NCI-H1048 (cell line): ENCODE data around the gene SNX9.
"Not testable (repeated sequence)": the region's sequence is repeated elsewhere in the genome, so short reads cannot be mapped to it uniquely, and the experiment has no call there.

Experiments
- DNase-seq: peaks from one replicate; lab custom pipeline; 2025; lab: John Stamatoyannopoulos, UW

SNX9 gene

GRCh38 chr6:157831424-157832249 is 8.6 kb downstream of the SNX9 start:
- DNase-seq: no peak

- no peak for DNase-seq
These were observed 9.4 kb downstream of the SNX9 start for GRCh38 chr6:157832250-157832967.

GRCh38 chr6:157834549-157834948 is 11.5 kb downstream of the SNX9 start:
- no peak for DNase-seq

- no peak for DNase-seq
These were observed 15.8 kb downstream of the SNX9 start for GRCh38 chr6:157838718-157839430.

GRCh38 chr6:157839606-157840005 is 16.6 kb downstream of the SNX9 start:
- no peak for DNase-seq

GRCh38 chr6:157840261-157840660 is 17.2 kb downstream of the SNX9 start:
- no peak for DNase-seq

GRCh38 chr6:157840776-157841175 is 17.7 kb downstream of the SNX9 start:
- DNase-seq: no peak

- no peak for DNase-seq
These were observed 18.3 kb downstream of the SNX9 start for GRCh38 chr6:157841211-157841840.

GRCh38 chr6:157842212-157842611 is 19.2 kb downstream of the SNX9 start:
- DNase-seq: no peak

- DNase-seq: not testable (repeated sequence)
These were observed 21.1 kb downstream of the SNX9 start for GRCh38 chr6:157844196-157844595.

GRCh38 chr6:157845493-157846259 is 22.6 kb downstream of the SNX9 start:
- DNase-seq: no peak

- DNase-seq: no peak
These were observed 24.8 kb downstream of the SNX9 start for GRCh38 chr6:157847846-157848245.

GRCh38 chr6:157848693-157849092 is 25.6 kb downstream of the SNX9 start:
- no peak for DNase-seq

GRCh38 chr6:157849288-157850017 is 26.4 kb downstream of the SNX9 start:
- no peak for DNase-seq

- no peak for DNase-seq
These were observed 27.0 kb downstream of the SNX9 start for GRCh38 chr6:157850030-157850429.

GRCh38 chr6:157853018-157853805 is 30.2 kb downstream of the SNX9 start:
- DNase-seq: no peak

GRCh38 chr6:157853902-157854502 is 31.0 kb downstream of the SNX9 start:
- no peak for DNase-seq

- DNase-seq: no peak
These were observed 32.3 kb downstream of the SNX9 start for GRCh38 chr6:157855325-157855724.

GRCh38 chr6:157855804-157856203 is 32.8 kb downstream of the SNX9 start:
- DNase-seq: not testable (repeated sequence)
